Inflammatory macrophage (primary cell): ENCODE results near the gene GRIA1.

Experiments used
- DNase-seq, 2 donors: peaks; one replicate each; pipeline ENCODE4 v3.0.0-alpha.2; 2020 to 2022

Gene GRIA1

GRCh38 chr5:153500178-153500577 lies 9.7 kb downstream of the GRIA1 start:
- no peak for DNase-seq

GRCh38 chr5:153504726-153505125 lies 14.3 kb downstream of the GRIA1 start:
- DNase-seq = no peak

GRCh38 chr5:153508700-153509099 lies 18.2 kb downstream of the GRIA1 start:
- DNase-seq = no peak

- DNase-seq = no peak
Observed at GRCh38 chr5:153511622-153512021, 21.2 kb downstream of the GRIA1 start.

- no peak for DNase-seq
Observed at GRCh38 chr5:153513156-153513555, 22.7 kb downstream of the GRIA1 start.

GRCh38 chr5:153515301-153515700 lies 24.8 kb downstream of the GRIA1 start:
- no peak for DNase-seq

- DNase-seq = no peak
Observed at GRCh38 chr5:153516504-153517240, 26.2 kb downstream of the GRIA1 start.

- no peak for DNase-seq
Observed at GRCh38 chr5:153517241-153517611, 26.8 kb downstream of the GRIA1 start.

GRCh38 chr5:153520137-153520536 lies 29.7 kb downstream of the GRIA1 start:
- DNase-seq = no peak

GRCh38 chr5:153520952-153521351 lies 30.5 kb downstream of the GRIA1 start:
- no peak for DNase-seq

GRCh38 chr5:153523211-153523610 lies 32.7 kb downstream of the GRIA1 start:
- no peak for DNase-seq

- no peak for DNase-seq
Observed at GRCh38 chr5:153523831-153524230, 33.4 kb downstream of the GRIA1 start.

GRCh38 chr5:153525536-153525935 lies 35.1 kb downstream of the GRIA1 start:
- DNase-seq = no peak

- DNase-seq = no peak
Observed at GRCh38 chr5:153530357-153531143, 40.1 kb downstream of the GRIA1 start.

GRCh38 chr5:153533546-153533945 lies 43.1 kb downstream of the GRIA1 start:
- no peak for DNase-seq

GRCh38 chr5:153534102-153534501 lies 43.6 kb downstream of the GRIA1 start:
- DNase-seq = no peak

GRCh38 chr5:153537207-153537606 lies 46.7 kb downstream of the GRIA1 start:
- no peak for DNase-seq

GRCh38 chr5:153539983-153540382 lies 49.5 kb downstream of the GRIA1 start:
- no peak for DNase-seq

GRCh38 chr5:153542536-153542935 lies 52.1 kb downstream of the GRIA1 start:
- no peak for DNase-seq

GRCh38 chr5:153543288-153543687 lies 52.8 kb downstream of the GRIA1 start:
- no peak for DNase-seq

- DNase-seq = no peak
Observed at GRCh38 chr5:153543959-153544470, 53.5 kb downstream of the GRIA1 start.

GRCh38 chr5:153544706-153545105 lies 54.2 kb downstream of the GRIA1 start:
- no peak for DNase-seq

- no peak for DNase-seq
Observed at GRCh38 chr5:153546566-153546965, 56.1 kb downstream of the GRIA1 start.

- DNase-seq = no peak
Observed at GRCh38 chr5:153551537-153552079, 61.1 kb downstream of the GRIA1 start.
